HepG2 (cell line): ENCODE results near the gene ACSS3. TPM values are rescaled to one million over a fixed set of nuclear protein-coding genes. Genes with fewer than 3 reads are reported as not detected.
A peak's percentile ranks its signal among the peaks of the same experiment; 100 is the strongest.

Source experiments
- ATAC-seq: fragments of 200-7000 bp; cut with Tn5 transposase; 3 replicates; pipeline ENCODE4 v1.9.1; 2020; ENCODE audit warnings: mild to moderate bottlenecking, moderate library complexity
- BruUV-seq: library from RNA; stranded (reverse); fragments of 400-500 nt; replicated peaks from 2 replicates; lab custom pipeline; 2021; lab: Mats Ljungman, UMichigan
- CTCF ChIA-PET: fragments of 300-600 bp; formaldehyde crosslinking; extraction: SDS; loops from one replicate; lab custom pipeline; 2021; ENCODE audit warnings: low total read pairs, inconsistent platforms, low intra/inter-chr PET ratio; lab: Yijun Ruan, JAX
- POLR2A ChIA-PET: fragments of 350-600 bp; sonication (Branson Sonifier 250); formaldehyde crosslinking; loops from one replicate; lab custom pipeline; 2020; ENCODE audit warnings: antibody characterized with exemption, inconsistent platforms; lab: Yijun Ruan, JAX
- DNase-seq: peaks from one replicate; pipeline ENCODE4 v3.0.0-alpha.2; 2015; ENCODE audit warnings: low spot score
- FAIRE-seq: peaks from 3 replicates; lab custom pipeline; 2011; peaks lifted over from hg19 to GRCh38; lab: Jason Lieb, UNC
- H2AFZ ChIP-seq: one replicate; pipeline ENCODE4 v1.6.1; 2011; ENCODE audit warnings: low read length, inconsistent platforms
- H3K27ac ChIP-seq: fragments of 300-600 bp; 3 replicates; pipeline ENCODE4 v1.8.0; 2011; ENCODE audit warnings: mixed run types, mild to moderate bottlenecking, mixed read lengths, low read length, inconsistent platforms; ENCODE audit not compliant: insufficient read depth; ENCODE audit errors: extremely low read length
- H3K27me3 ChIP-seq, 2 experiments: fragments of 200-600 bp in 1 of 2; 2 replicates in 1 of 2; 3 replicates in 1 of 2; pipeline versions ENCODE4 v1.6.0 to v1.8.0; 2011; ENCODE audit warnings: low read length in 2 of 2, mild to moderate bottlenecking in 2 of 2, moderate library complexity in 2 of 2, inconsistent platforms in 1 of 2; ENCODE audit not compliant: insufficient read depth in 2 of 2, control insufficient read depth in 1 of 2
- H3K36me3 ChIP-seq, 2 experiments: fragments of 200-600 bp in 1 of 2; replicated peaks in 1 of 2; 2 replicates in 1 of 2; 3 replicates in 1 of 2; pipeline versions ENCODE4 v1.5.1 to v1.8.0; 2011; ENCODE audit warnings: low read length in 2 of 2, inconsistent platforms in 1 of 2; ENCODE audit not compliant: insufficient read depth in 2 of 2, control insufficient read depth in 1 of 2
- H3K4me1 ChIP-seq: 2 replicates; pipeline ENCODE4 v1.5.1; 2012; ENCODE audit warnings: low read length, inconsistent platforms; ENCODE audit not compliant: insufficient read depth
- H3K4me2 ChIP-seq: 2 replicates; pipeline ENCODE4 v1.6.0; 2011; ENCODE audit warnings: low read depth, low read length, inconsistent platforms
- H3K4me3 ChIP-seq, 3 experiments: fragments of 200-600 bp in 1 of 3; sonication (generic), shearing (Covaris generic) in 1 of 3; replicated peaks in 1 of 3; 2 replicates each; pipeline ENCODE4 v1.5.1; 2011 to 2016; ENCODE audit warnings: low read length in 3 of 3, inconsistent platforms in 2 of 3, low read depth in 2 of 3, mild to moderate bottlenecking in 2 of 3, control low read depth in 1 of 3, mixed read lengths in 1 of 3; ENCODE audit not compliant: insufficient read depth in 1 of 3
- H3K79me2 ChIP-seq: one replicate; pipeline ENCODE4 v1.6.1; 2011; ENCODE audit warnings: low read length, inconsistent platforms; ENCODE audit not compliant: insufficient read depth
- H3K9ac ChIP-seq: 2 replicates; pipeline ENCODE4 v1.6.0; 2011; ENCODE audit warnings: mild to moderate bottlenecking, low read depth, low read length, inconsistent platforms; ENCODE audit not compliant: insufficient read depth
- H3K9me3 ChIP-seq: 2 replicates; pipeline ENCODE4 v1.5.1; 2012; ENCODE audit warnings: mild to moderate bottlenecking, low read length
- H4K20me1 ChIP-seq: 2 replicates; pipeline ENCODE4 v1.6.0; 2011; ENCODE audit warnings: inconsistent platforms, mild to moderate bottlenecking, low read length, moderate library complexity; ENCODE audit not compliant: insufficient read depth
- ATF2 ChIP-seq: sonication (generic); formaldehyde crosslinking; IDR thresholded peaks from 2 replicates; pipeline ENCODE4 v1.4.0; 2020; ENCODE audit warnings: missing genetic modification reagents
- CCAR2 ChIP-seq: fragments of 200-400 bp; formaldehyde crosslinking; optimal IDR thresholded peaks from 2 replicates; pipeline ENCODE3; 2018; ENCODE audit warnings: low read depth, mild to moderate bottlenecking, low read length, moderate library complexity
- CEBPZ ChIP-seq: IDR thresholded peaks from 2 replicates; pipeline ENCODE4 v1.6.1; 2012; ENCODE audit warnings: low read length, improper control_type of control experiment
- DMAP1 ChIP-seq: IDR thresholded peaks from 2 replicates; pipeline ENCODE4 v1.6.1; 2016
- RFX3 ChIP-seq: IDR thresholded peaks from 2 replicates; pipeline ENCODE4 v1.6.1; 2016; ENCODE audit warnings: missing biosample characterization, missing genetic modification reagents
- SP4 ChIP-seq: sonication (generic); formaldehyde crosslinking; IDR thresholded peaks from 2 replicates; pipeline ENCODE4 v1.8.1; 2023; ENCODE audit warnings: mild to moderate bottlenecking, missing genetic modification reagents
- ZEB1 ChIP-seq: IDR thresholded peaks from 2 replicates; pipeline ENCODE4 v1.6.1; 2012; ENCODE audit warnings: mild to moderate bottlenecking, low read depth, inconsistent platforms; ENCODE audit not compliant: insufficient replicate concordance
- ZFY ChIP-seq: sonication (generic); formaldehyde crosslinking; IDR thresholded peaks from 2 replicates; pipeline ENCODE4 v1.4.0; 2020; ENCODE audit warnings: missing genetic modification reagents
- ZNF343 ChIP-seq: sonication (generic); formaldehyde crosslinking; IDR thresholded peaks from 2 replicates; pipeline ENCODE4 v1.4.0; 2020; ENCODE audit warnings: mild to moderate bottlenecking, missing genetic modification reagents
- WGBS: methylation state at CpG from one replicate; pipeline ENCODE4 v1.1.6; 2017; ENCODE audit warnings: low lambda C conversion rate; 5-methylcytosine and 5-hydroxymethylcytosine counted together
- in situ Hi-C: cut with HindIII; loops from 2 replicates; pipeline ENCODE4 v1.10.0; 2017; ENCODE audit warnings: low pct_unique_long_range_greater_than_20kb; ENCODE audit not compliant: extremely low pct_ligation_motif_present
- intact Hi-C: fragments of 100-400 bp; cut with micrococcal nuclease; formaldehyde crosslinking; loops from one replicate; pipeline ENCODE4 v1.10.0; 2022; ENCODE audit not compliant: unreplicated experiment
- polyA plus RNA-seq, 8 experiments: library from polyadenylated mRNA; depleted of rRNA in 3 of 8; stranded (reverse) in 7 of 8; unstranded in 1 of 8; fragments of >200 nt; fragmentation: Illumina TruSeq in 4 of 8; extraction: Trizol in 4 of 8; gene quantifications; 2 replicates each; pipeline versions ENCODE4 v1.2.1 to v1.2.3, GENCODE V29; 2011 to 2016; ENCODE audit warnings: low read depth in 4 of 8, missing spikeins in 1 of 8, mixed read lengths in 1 of 8; ENCODE audit not compliant: insufficient read depth in 1 of 8
- total RNA-seq, 5 experiments: library from RNA; depleted of rRNA; stranded (reverse); fragments of >200 nt; fragmentation: Illumina TruSeq; extraction: Trizol; gene quantifications; 2 replicates each; pipeline ENCODE4 v1.2.3, GENCODE V29; 2016; ENCODE audit warnings: low read depth in 1 of 5
- TF ChIP-seq, protein P1 (sequence below), 2 experiments: IDR thresholded peaks; 2 replicates each; pipeline ENCODE4 v1.6.1; 2011 to 2012; ENCODE audit warnings: low read length in 2 of 2, borderline replicate concordance in 1 of 2, low read depth in 1 of 2, mild to moderate bottlenecking in 1 of 2, moderate library complexity in 1 of 2
- TF ChIP-seq, protein P2 (sequence below): sonication (generic); formaldehyde crosslinking; IDR thresholded peaks from 2 replicates; pipeline ENCODE4 v1.5.0; 2020; ENCODE audit warnings: missing genetic modification reagents

Gene ACSS3
- total and polyA plus RNA-seq, 2 of the 13 experiments (the other 11 are each of a cell fraction or from before 2014, with no cell fraction given) = 79.5 to 86.3 TPM

- in situ Hi-C loops (no loop called here), intact Hi-C loops (loop anchor here (5.0 kb wide), 1 partner anchor 38 kb away; the partner anchor contains the start of gene ACSS3)
- H3K79me2 ChIP-seq = no peaks in the 10 kb centered on the region
- FAIRE-seq (no peak), ATAC-seq (no peak), DNase-seq (no peak)
- H2AFZ ChIP-seq = peak overlapping the region; percentile 10
- TF ChIP-seq ATF2 (CRISPR knock-in tag) (no peak), RFX3 (CRISPR knock-in tag) (no peak), ZEB1 (no peak), ZFY (no peak), DMAP1 (CRISPR knock-in tag) (no peak), ZNF343 (CRISPR knock-in tag) (no peak), CCAR2 (no peak), SP4 (no peak), CEBPZ (no peak)
- TF ChIP-seq, protein P1, sequence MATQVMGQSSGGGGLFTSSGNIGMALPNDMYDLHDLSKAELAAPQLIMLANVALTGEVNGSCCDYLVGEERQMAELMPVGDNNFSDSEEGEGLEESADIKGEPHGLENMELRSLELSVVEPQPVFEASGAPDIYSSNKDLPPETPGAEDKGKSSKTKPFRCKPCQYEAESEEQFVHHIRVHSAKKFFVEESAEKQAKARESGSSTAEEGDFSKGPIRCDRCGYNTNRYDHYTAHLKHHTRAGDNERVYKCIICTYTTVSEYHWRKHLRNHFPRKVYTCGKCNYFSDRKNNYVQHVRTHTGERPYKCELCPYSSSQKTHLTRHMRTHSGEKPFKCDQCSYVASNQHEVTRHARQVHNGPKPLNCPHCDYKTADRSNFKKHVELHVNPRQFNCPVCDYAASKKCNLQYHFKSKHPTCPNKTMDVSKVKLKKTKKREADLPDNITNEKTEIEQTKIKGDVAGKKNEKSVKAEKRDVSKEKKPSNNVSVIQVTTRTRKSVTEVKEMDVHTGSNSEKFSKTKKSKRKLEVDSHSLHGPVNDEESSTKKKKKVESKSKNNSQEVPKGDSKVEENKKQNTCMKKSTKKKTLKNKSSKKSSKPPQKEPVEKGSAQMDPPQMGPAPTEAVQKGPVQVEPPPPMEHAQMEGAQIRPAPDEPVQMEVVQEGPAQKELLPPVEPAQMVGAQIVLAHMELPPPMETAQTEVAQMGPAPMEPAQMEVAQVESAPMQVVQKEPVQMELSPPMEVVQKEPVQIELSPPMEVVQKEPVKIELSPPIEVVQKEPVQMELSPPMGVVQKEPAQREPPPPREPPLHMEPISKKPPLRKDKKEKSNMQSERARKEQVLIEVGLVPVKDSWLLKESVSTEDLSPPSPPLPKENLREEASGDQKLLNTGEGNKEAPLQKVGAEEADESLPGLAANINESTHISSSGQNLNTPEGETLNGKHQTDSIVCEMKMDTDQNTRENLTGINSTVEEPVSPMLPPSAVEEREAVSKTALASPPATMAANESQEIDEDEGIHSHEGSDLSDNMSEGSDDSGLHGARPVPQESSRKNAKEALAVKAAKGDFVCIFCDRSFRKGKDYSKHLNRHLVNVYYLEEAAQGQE (IDR thresholded peaks at IDR 0.05; ENCODE audit: borderline replicate concordance in 1 of 2, low read depth in 1 of 2, low read length in 2 of 2) = no peak
- TF ChIP-seq, protein P2, sequence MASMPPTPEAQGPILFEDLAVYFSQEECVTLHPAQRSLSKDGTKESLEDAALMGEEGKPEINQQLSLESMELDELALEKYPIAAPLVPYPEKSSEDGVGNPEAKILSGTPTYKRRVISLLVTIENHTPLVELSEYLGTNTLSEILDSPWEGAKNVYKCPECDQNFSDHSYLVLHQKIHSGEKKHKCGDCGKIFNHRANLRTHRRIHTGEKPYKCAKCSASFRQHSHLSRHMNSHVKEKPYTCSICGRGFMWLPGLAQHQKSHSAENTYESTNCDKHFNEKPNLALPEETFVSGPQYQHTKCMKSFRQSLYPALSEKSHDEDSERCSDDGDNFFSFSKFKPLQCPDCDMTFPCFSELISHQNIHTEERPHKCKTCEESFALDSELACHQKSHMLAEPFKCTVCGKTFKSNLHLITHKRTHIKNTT (CRISPR knock-in tag) = no peak
- H3K4me3 ChIP-seq = no peak overlapping the region
- H4K20me1 ChIP-seq = no peaks in the 10 kb centered on the region
- no peaks in the 10 kb centered on the region for H3K27me3 ChIP-seq
- 43% methylated on average over 2 of the region's 2 CpGs for WGBS
- H3K9ac ChIP-seq = no peak overlapping the region
- H3K4me2 ChIP-seq = no peak overlapping the region
- no peak overlapping the region for H3K27ac ChIP-seq
- BruUV-seq = no TSS peak
- H3K9me3 ChIP-seq = no peaks in the 10 kb centered on the region
- H3K4me1 ChIP-seq = peaks cover 21% of the 10 kb centered on the region
- CTCF ChIA-PET = no interaction called here
- no peaks in the 10 kb centered on the region for H3K36me3 ChIP-seq
- POLR2A ChIA-PET = no interaction called here
Measured at GRCh38 chr12:81039231-81039630, 38.6 kb upstream of the ACSS3 start.
